HepG2 (cell line): Measurements from ENCODE around the gene L3MBTL4. TPM values are rescaled to one million over a fixed set of nuclear protein-coding genes. Genes with fewer than 3 reads are reported as not detected.

Experiments
- CEBPG ChIP-seq: IDR thresholded peaks from 2 replicates; pipeline ENCODE4 v1.6.1; 2016
- CHD4 ChIP-seq: fragments of 200-600 bp; sonication (generic); IDR thresholded peaks from 2 replicates; pipeline ENCODE4 v1.7.0; 2017; ENCODE audit warnings: mild to moderate bottlenecking, low read length, borderline replicate concordance
- ETV5 ChIP-seq: IDR thresholded peaks from 2 replicates; pipeline ENCODE4 v1.6.1; 2018; ENCODE audit warnings: missing biosample characterization, missing genetic modification reagents, inconsistent platforms, borderline replicate concordance
- FOXK1 ChIP-seq: sonication (generic); formaldehyde crosslinking; IDR thresholded peaks from 2 replicates; pipeline ENCODE4 v1.4.0; 2020; ENCODE audit warnings: low read depth, missing genetic modification reagents, borderline replicate concordance
- FOXM1 ChIP-seq: sonication (generic); formaldehyde crosslinking; IDR thresholded peaks from 2 replicates; pipeline ENCODE4 v1.5.0; 2020; ENCODE audit warnings: missing genetic modification reagents
- JUND ChIP-seq: sonication (generic); formaldehyde crosslinking; IDR thresholded peaks from 2 replicates; pipeline ENCODE4 v1.8.0; 2022; ENCODE audit warnings: mild to moderate bottlenecking, missing genetic modification reagents
- KDM3A ChIP-seq: IDR thresholded peaks from 2 replicates; pipeline ENCODE4 v1.6.1; 2018; ENCODE audit warnings: low read depth, missing compliant biosample characterization
- KLF15 ChIP-seq: sonication (generic); formaldehyde crosslinking; IDR thresholded peaks from 2 replicates; pipeline ENCODE4 v1.8.1; 2023; ENCODE audit warnings: borderline replicate concordance, mild to moderate bottlenecking, inconsistent platforms, missing genetic modification reagents, mixed read lengths
- MTA1 ChIP-seq: sonication (generic); formaldehyde crosslinking; IDR thresholded peaks from 2 replicates; pipeline ENCODE4 v1.4.0; 2020; ENCODE audit warnings: missing genetic modification reagents, mild to moderate bottlenecking, borderline replicate concordance
- SALL1 ChIP-seq: sonication (generic); formaldehyde crosslinking; IDR thresholded peaks from 2 replicates; pipeline ENCODE4 v1.8.0; 2022; ENCODE audit warnings: mild to moderate bottlenecking, missing genetic modification reagents
- SRSF9 ChIP-seq: fragments of 200-400 bp; formaldehyde crosslinking; IDR thresholded peaks from 2 replicates; pipeline ENCODE4 v1.6.1; 2018; ENCODE audit warnings: borderline replicate concordance, mild to moderate bottlenecking, low read depth, low read length; ENCODE audit not compliant: insufficient read depth, poor library complexity, severe bottlenecking
- TBL1XR1 ChIP-seq: fragments of 150-350 bp; IDR thresholded peaks from 2 replicates; pipeline ENCODE4 v1.6.1; 2014; ENCODE audit warnings: borderline replicate concordance, low read length; ENCODE audit not compliant: partially characterized antibody
- ZNF350 ChIP-seq: sonication (generic); formaldehyde crosslinking; IDR thresholded peaks from 2 replicates; pipeline ENCODE4 v1.4.0; 2020; ENCODE audit warnings: mild to moderate bottlenecking, low read depth, missing genetic modification reagents, borderline replicate concordance
- polyA plus RNA-seq, 8 experiments: library from polyadenylated mRNA; depleted of rRNA in 3 of 8; stranded (reverse) in 7 of 8; unstranded in 1 of 8; fragments of >200 nt; fragmentation: Illumina TruSeq in 4 of 8; extraction: Trizol in 4 of 8; gene quantifications; 2 replicates each; pipeline versions ENCODE4 v1.2.1 to v1.2.3, GENCODE V29; 2011 to 2016; ENCODE audit warnings: low read depth in 4 of 8, missing spikeins in 1 of 8, mixed read lengths in 1 of 8; ENCODE audit not compliant: insufficient read depth in 1 of 8
- total RNA-seq, 5 experiments: library from RNA; depleted of rRNA; stranded (reverse); fragments of >200 nt; fragmentation: Illumina TruSeq; extraction: Trizol; gene quantifications; 2 replicates each; pipeline ENCODE4 v1.2.3, GENCODE V29; 2016; ENCODE audit warnings: low read depth in 1 of 5
- TF ChIP-seq, protein P1 (sequence below): sonication (generic); formaldehyde crosslinking; IDR thresholded peaks from 2 replicates; pipeline ENCODE4 v1.5.0; 2020; ENCODE audit warnings: missing genetic modification reagents
- TF ChIP-seq, protein P2 (sequence below), 2 experiments: fragments of 450-650 bp in 1 of 2; sonication (generic) in 1 of 2; formaldehyde crosslinking; IDR thresholded peaks; 2 replicates each; pipeline versions ENCODE4 v1.5.0 to v1.8.0; 2020 to 2022; ENCODE audit warnings: mild to moderate bottlenecking in 1 of 2, missing genetic modification reagents in 1 of 2
- TF ChIP-seq, protein P3 (sequence below): sonication (generic); formaldehyde crosslinking; IDR thresholded peaks from 2 replicates; pipeline ENCODE4 v1.4.0; 2020; ENCODE audit warnings: missing genetic modification reagents, mild to moderate bottlenecking, borderline replicate concordance
- TF ChIP-seq, protein P4 (sequence below): sonication (generic); formaldehyde crosslinking; conservative IDR thresholded peaks from 2 replicates; pipeline ENCODE4 v1.4.0; 2020; ENCODE audit warnings: missing genetic modification reagents

Gene L3MBTL4
- total and polyA plus RNA-seq, 2 of the 13 experiments (the other 11 are each of a cell fraction or from before 2014, with no cell fraction given): 10.8 to 13.3 TPM

DNA sequence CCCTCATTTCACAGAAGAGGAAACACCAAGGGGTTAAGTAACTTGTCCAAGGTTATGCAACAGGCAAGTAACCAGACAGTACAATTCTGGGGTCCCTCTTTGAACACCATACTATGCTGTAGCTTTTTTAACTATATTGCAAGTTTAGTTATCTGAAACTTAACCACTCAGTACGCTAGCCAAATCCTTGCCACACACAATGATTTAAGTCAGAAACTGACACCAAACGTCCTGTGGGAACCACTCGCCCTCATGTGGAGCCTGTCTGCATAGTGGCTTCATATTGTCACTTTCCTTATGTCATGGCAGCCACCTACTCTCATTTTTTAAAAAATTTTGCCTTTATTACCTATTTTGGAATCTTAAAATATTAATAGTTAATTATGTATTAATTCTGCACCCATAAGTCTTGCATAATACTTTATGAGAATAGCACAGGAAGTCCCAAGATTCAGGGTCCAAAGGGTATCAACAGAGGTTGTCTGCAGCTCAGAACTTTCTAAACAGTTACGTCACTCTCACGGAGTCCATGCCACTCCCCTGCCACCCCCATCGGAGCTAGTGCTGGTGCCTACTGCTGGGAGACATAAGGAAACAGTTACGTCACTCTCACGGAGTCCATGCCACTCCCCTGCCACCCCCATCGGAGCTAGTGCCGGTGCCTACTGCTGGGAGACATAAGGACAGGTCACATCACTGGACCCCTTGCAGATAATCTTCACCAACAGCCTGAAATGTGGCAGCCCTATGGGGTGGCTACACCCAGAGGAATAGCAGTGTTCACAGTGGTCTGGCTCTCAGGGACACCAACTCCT is 99.0 kb downstream of the L3MBTL4 start (continued):
- TF ChIP-seq, protein P1, sequence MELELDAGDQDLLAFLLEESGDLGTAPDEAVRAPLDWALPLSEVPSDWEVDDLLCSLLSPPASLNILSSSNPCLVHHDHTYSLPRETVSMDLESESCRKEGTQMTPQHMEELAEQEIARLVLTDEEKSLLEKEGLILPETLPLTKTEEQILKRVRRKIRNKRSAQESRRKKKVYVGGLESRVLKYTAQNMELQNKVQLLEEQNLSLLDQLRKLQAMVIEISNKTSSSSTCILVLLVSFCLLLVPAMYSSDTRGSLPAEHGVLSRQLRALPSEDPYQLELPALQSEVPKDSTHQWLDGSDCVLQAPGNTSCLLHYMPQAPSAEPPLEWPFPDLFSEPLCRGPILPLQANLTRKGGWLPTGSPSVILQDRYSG (CRISPR knock-in tag): no peak
- TF ChIP-seq, protein P2, sequence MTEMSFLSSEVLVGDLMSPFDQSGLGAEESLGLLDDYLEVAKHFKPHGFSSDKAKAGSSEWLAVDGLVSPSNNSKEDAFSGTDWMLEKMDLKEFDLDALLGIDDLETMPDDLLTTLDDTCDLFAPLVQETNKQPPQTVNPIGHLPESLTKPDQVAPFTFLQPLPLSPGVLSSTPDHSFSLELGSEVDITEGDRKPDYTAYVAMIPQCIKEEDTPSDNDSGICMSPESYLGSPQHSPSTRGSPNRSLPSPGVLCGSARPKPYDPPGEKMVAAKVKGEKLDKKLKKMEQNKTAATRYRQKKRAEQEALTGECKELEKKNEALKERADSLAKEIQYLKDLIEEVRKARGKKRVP (CRISPR knock-in tag; IDR thresholded peaks at IDR 0.05): peak in 1 of 2 experiments; percentile 39; a peak in 1 of 4 replicates
- TF ChIP-seq, protein P3, sequence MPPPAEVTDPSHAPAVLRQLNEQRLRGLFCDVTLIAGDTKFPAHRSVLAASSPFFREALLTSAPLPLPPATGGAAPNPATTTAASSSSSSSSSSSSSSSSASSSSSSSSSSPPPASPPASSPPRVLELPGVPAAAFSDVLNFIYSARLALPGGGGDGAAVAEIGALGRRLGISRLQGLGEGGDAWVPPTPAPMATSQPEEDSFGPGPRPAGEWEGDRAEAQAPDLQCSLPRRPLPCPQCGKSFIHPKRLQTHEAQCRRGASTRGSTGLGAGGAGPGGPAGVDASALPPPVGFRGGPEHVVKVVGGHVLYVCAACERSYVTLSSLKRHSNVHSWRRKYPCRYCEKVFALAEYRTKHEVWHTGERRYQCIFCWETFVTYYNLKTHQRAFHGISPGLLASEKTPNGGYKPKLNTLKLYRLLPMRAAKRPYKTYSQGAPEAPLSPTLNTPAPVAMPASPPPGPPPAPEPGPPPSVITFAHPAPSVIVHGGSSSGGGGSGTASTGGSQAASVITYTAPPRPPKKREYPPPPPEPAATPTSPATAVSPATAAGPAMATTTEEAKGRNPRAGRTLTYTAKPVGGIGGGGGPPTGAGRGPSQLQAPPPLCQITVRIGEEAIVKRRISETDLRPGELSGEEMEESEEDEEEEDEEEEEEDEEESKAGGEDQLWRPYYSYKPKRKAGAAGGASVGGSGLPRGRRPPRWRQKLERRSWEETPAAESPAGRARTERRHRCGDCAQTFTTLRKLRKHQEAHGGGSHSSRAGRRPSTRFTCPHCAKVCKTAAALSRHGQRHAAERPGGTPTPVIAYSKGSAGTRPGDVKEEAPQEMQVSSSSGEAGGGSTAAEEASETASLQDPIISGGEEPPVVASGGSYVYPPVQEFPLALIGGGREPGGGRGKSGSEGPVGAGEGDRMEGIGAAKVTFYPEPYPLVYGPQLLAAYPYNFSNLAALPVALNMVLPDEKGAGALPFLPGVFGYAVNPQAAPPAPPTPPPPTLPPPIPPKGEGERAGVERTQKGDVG (CRISPR knock-in tag): no peak
- TF ChIP-seq FOXK1 (no peak), SALL1 (peak; percentile 86), SRSF9 (no peak), CHD4 (no peak), TBL1XR1 (no peak), CEBPG (peak; percentile 56; the same call in 1 of the 2 replicates), FOXM1 (CRISPR knock-in tag) (no peak), ZNF350 (CRISPR knock-in tag) (peak; percentile 47; the same call in 1 of the 2 replicates), JUND (CRISPR knock-in tag) (no peak), KLF15 (CRISPR knock-in tag) (no peak), MTA1 (CRISPR knock-in tag) (no peak), ETV5 (CRISPR knock-in tag) (peak; percentile 50; the same call in 1 of the 2 replicates), KDM3A (no peak)
- TF ChIP-seq, protein P4, sequence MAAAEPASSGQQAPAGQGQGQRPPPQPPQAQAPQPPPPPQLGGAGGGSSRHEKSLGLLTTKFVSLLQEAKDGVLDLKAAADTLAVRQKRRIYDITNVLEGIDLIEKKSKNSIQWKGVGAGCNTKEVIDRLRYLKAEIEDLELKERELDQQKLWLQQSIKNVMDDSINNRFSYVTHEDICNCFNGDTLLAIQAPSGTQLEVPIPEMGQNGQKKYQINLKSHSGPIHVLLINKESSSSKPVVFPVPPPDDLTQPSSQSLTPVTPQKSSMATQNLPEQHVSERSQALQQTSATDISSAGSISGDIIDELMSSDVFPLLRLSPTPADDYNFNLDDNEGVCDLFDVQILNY (CRISPR knock-in tag): no peak
